ENCODE measurements around the gene TMEM52B.

The TMEM52B gene

GRCh38 chr12:10178821-10179220 lies at the start of gene TMEM52B:
TMEM52B (plus strand) TSS chr12:10179032; CDS start chr12:10179575, 543 bp downstream.
- DNase-seq (ENCODE audit: low spot score) = no peak

- no peak for DNase-seq (ENCODE audit: low spot score)
Observed at GRCh38 chr12:10130042-10130441, 48.8 kb upstream of the TMEM52B start, which contains the start of gene CLEC7A. CLEC7A (minus strand) TSS chr12:10130199; CDS start chr12:10130082, 117 bp downstream.

- DNase-seq (ENCODE audit: low spot score) = no peak
Observed at GRCh38 chr12:10131111-10131690, 47.6 kb upstream of the TMEM52B start.

- no peak for DNase-seq (ENCODE audit: low spot score)
Observed at GRCh38 chr12:10132850-10133370, 45.9 kb upstream of the TMEM52B start.

- no peak for DNase-seq (ENCODE audit: low spot score)
Observed at GRCh38 chr12:10135126-10135525, 43.7 kb upstream of the TMEM52B start.

- DNase-seq (ENCODE audit: low spot score) = no peak
Observed at GRCh38 chr12:10136637-10137205, 42.1 kb upstream of the TMEM52B start.

GRCh38 chr12:10140001-10140400 lies 38.8 kb upstream of the TMEM52B start:
- DNase-seq (ENCODE audit: low spot score) = peak; percentile 65

GRCh38 chr12:10142976-10143589 lies 35.7 kb upstream of the TMEM52B start:
- no peak for DNase-seq (ENCODE audit: low spot score)

GRCh38 chr12:10147714-10148403 lies 31.0 kb upstream of the TMEM52B start:
- no peak for DNase-seq (ENCODE audit: low spot score)

GRCh38 chr12:10151621-10152020 lies 27.2 kb upstream of the TMEM52B start:
- DNase-seq (ENCODE audit: low spot score) = no peak

- peak; percentile 73 for DNase-seq (ENCODE audit: low spot score)
Observed at GRCh38 chr12:10153271-10154144, 25.3 kb upstream of the TMEM52B start.

- no peak for DNase-seq (ENCODE audit: low spot score)
Observed at GRCh38 chr12:10154145-10154496, 24.7 kb upstream of the TMEM52B start.

GRCh38 chr12:10155966-10156365 lies 22.9 kb upstream of the TMEM52B start:
- DNase-seq (ENCODE audit: low spot score) = no peak

GRCh38 chr12:10158406-10158805 lies 20.4 kb upstream of the TMEM52B start:
- DNase-seq (ENCODE audit: low spot score) = no peak

- no peak for DNase-seq (ENCODE audit: low spot score)
Observed at GRCh38 chr12:10159280-10159679, 19.6 kb upstream of the TMEM52B start.

GRCh38 chr12:10160617-10161385 lies 18.0 kb upstream of the TMEM52B start:
- no peak for DNase-seq (ENCODE audit: low spot score)

- DNase-seq (ENCODE audit: low spot score) = no peak
Observed at GRCh38 chr12:10163084-10163483, 15.7 kb upstream of the TMEM52B start.

- no peak for DNase-seq (ENCODE audit: low spot score)
Observed at GRCh38 chr12:10165421-10165820, 13.4 kb upstream of the TMEM52B start.

GRCh38 chr12:10167599-10167998 lies 11.2 kb upstream of the TMEM52B start:
- peak; percentile 46 for DNase-seq (ENCODE audit: low spot score)

GRCh38 chr12:10169104-10169503 lies 9.7 kb upstream of the TMEM52B start:
- DNase-seq (ENCODE audit: low spot score) = no peak

GRCh38 chr12:10170216-10170615 lies 8.6 kb upstream of the TMEM52B start:
- no peak for DNase-seq (ENCODE audit: low spot score)

All from putamen (tissue), 1 donor.